Pulmonary artery endothelial cell (primary cell): ENCODE data around the gene ZFPM1. TPM values are rescaled to one million over a fixed set of nuclear protein-coding genes. Genes with fewer than 3 reads are reported as not detected.

Experiments used
- DNase-seq: peaks from one replicate; pipeline ENCODE4 v3.0.0-alpha.2; 2011; ENCODE audit warnings: low read depth, low spot score
- total RNA-seq: library from RNA; depleted of rRNA; stranded (reverse); fragments of >200 nt; gene quantifications from 2 replicates; pipeline ENCODE4 v1.2.3, GENCODE V29; 2014

Gene ZFPM1
- total RNA-seq, 1 donor from 2014 or later, result 2.0 TPM

GRCh38 chr16:88560714-88561484 lies 107.8 kb downstream of the ZFPM1 start:
- no peak for DNase-seq

DNA sequence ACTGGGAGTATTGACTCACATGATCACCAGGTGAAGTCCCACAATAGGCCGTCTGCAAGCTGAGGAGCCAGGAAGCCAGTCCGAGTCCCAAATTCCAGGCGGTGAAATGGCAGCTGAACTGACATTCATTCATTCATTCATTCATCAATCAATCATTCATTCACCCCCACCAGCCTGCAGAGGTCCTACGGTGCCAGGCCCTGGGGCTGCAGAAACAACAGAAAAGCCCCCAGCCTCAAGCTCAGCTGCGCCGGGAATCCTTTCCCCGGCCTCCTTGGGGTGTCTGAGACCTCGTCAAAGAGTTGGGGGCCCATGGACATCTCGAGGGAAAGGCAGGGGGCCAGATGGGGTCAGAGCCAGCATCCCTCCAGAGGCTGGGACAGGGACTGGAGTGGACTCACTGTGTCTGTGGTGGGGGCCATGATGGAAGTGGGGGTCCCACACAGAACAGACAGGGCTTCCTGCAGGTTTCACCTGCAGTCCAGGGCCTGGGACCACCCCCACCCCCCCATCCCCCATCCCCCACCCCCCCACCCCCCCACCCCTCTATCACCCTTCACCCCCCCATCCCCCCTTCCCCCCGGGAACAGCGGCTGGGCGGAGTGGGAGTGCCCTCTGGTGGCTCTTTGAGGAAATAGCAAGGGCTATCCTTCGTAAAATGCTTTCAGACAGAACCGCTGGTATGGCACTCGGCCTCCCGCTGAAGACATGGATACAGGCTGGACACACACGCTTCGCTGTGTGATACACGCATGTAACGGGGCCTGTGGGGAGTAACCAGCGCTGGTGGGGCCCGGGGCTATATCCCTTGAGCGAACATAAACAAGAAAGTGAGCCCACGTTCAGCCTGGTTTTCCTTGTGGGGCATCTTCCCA lies 108.6 kb downstream of the ZFPM1 start:
- DNase-seq, result no peak

GRCh38 chr16:88566158-88566557 lies 113.1 kb downstream of the ZFPM1 start:
- DNase-seq, result no peak

DNA sequence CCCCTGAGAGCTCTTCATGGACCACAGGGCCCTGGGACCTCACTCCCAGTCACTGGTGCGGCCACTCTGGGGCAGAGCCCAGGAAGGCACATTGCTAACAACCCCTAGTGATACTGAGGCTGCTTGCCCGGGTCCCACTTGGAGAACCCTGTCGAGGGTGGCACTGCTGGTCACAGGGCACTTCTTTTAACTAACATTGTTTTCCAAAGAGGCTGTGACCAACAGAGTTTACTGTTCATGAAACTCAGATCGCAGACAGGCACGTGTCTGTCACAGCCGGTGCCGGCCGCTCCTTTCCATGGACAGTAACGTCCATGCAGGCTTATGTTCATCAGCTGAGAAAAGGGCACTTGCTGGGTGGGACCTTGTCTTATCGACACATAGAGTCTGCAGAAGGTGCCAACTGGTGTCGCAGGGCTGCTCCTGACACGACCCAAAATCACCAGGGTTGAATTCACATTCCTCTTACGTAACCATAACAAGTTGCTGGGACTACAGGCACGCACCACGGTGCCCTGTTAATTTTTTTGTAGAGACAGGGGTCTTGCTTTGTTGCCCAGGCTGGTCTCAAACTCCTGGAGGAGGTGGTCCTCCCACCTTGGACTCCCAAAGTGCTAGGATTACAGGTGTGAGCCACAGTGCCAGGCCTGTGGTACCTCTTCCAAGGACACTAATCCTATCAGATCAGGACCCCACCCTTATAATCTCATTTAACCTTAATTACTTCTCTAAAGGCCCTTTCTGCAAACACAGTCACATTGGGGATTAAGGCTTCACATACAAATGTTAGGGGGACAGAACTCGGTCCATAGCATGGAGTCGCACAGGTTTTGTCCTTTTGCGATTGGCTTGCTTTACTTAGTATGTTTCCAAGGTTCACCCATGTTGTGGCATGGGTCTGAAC lies 115.9 kb downstream of the ZFPM1 start:
- no peak for DNase-seq

GRCh38 chr16:88569614-88569984 lies 116.5 kb downstream of the ZFPM1 start:
- no peak for DNase-seq

DNA sequence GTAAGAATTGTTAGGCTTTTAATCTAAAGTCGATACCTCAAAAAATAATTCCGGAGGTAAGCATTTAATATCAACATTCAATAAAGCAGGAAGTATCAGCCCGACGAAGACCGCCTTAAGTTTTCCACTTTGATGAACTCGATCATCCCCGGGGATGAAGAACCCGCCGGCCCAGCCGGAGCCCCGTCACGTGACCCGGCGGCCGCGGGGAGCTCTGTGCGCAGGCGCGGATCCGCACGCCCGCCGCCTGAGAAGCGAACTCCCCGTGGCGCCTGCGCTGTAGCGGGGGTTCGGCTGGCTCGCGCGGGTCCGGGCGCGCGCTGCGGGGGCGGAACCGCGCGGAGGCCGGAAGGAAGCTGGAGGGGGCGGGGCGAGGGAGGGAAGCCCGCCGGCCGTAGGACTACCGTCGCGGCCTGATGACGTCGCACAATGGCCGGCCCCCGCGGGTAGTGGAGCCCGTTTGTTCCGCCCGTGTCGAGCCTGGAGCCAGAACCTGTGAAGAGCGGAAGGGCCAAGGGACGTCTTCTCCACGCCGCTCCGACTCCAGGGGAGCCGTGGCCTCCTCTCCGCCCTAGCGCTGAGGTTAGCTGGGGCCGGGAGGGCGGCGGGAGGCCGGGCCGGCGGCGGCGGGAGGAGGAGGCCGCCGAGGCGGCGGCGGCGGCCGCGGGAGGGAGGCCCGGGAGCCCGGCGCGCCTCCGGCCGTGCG lies 117.1 kb downstream of the ZFPM1 start, which contains the start of gene ZC3H18:
Gene ZC3H18 (plus strand): TSS at position 419 of the 706 bp plus-strand sequence. CDS start 6,721 bp downstream, outside the sequence.
- DNase-seq, result peak; percentile 71

DNA sequence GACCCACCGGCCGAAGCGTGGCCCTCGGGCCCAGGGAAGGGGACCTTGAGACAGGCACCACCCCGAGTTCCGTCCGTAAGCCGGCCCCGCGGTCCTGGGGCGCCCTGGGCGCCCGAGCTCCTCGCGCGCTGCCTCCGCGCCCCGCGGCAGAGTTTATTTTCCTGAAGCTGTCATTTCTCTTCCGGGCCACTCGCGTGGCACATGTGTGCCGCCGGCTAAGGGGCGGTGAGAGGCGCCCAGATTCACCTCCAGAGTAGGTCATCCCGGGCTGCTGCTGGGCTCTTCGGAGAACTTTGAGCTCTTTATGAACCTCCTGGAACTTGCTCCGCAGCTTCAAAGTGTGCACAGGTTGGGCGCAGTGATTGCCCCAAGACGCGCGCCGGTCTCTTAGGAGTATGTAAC lies 117.6 kb downstream of the ZFPM1 start:
- no peak for DNase-seq

GRCh38 chr16:88575251-88575650 lies 122.2 kb downstream of the ZFPM1 start:
- DNase-seq, result no peak

DNA sequence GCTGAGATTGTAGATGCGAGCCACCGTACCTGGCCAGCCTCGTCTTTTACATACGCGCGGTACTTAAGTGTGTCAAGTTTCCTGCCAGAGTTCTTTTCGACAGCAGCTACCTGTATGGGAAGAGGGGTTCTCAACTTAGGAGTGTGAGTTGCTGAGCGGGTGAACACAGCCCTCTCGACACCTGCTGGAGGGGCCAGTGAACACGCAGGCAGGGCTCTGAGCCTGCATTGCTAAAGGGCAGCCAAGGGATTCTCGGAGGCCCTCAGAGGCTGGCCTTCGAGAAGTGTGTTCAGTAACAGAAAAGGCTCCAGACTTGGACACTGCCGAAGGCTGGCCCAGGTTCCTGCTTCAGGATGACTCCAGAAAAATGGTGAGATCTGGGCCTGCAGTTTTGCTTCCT lies 123.2 kb downstream of the ZFPM1 start:
- no peak for DNase-seq

- no peak for DNase-seq
Observed at GRCh38 chr16:88577166-88577565, 124.1 kb downstream of the ZFPM1 start.

DNA sequence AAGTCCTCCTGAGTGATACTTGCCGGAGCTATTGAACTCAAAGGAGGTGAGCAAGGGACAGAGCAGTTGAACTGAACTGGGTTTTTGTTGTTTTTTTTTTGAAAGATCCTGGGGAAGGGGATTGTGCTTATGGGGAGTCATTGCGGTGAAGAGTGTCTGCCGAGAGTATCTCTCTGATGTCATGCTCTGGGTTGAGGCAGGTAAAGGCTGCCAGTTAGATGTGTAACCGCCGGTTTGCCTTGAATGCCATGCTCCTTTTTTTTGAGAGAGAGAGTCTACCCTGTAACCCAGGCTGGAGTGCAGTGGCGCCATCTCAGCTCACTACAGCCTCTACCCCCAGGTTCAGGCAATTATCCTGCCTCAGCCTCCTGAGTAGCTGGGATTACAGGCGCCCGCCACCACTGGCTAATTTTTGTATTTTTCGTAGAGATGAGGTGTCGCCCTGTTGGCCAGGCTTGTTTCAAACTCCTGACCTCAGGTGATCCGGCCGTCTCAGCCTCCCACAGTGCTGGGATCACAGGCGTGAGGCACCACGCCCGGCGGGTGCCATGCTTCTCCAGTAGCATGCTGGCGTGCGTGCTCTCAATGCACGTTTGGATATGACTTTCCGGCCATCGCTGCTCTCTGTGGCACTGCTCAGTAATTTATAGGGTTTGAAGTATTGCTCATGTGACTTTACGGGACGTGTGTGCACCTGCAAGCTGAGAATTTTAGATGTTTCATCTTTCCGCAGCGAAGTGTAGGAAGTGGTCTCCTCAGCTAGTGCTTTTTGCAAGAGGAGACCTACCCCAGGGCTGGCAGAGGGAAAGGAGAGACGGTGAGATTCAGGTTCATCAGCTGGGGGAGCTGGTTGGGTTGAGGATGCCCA lies 125.6 kb downstream of the ZFPM1 start:
- no peak for DNase-seq

GRCh38 chr16:88580371-88580770 lies 127.3 kb downstream of the ZFPM1 start:
- no peak for DNase-seq

DNA sequence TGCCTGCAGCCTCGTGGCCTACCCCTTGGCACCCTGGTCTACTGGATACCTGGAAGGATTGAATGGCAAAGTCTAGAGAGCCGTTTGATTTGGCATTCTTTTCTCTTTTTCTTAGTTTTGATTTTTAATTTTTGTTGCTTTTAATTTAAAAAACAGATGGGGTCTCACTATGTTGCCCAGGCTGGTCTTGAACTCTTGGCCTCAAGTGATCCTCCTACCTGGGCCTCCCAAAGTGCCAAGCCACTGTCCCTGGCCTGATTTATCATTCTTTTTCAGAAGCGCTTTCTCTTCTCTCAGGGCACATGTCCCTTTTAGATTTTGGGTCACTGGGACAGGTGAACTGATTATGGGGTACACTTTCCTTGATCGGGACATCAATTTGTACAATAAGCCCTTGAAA lies 128.0 kb downstream of the ZFPM1 start:
- no peak for DNase-seq

DNA sequence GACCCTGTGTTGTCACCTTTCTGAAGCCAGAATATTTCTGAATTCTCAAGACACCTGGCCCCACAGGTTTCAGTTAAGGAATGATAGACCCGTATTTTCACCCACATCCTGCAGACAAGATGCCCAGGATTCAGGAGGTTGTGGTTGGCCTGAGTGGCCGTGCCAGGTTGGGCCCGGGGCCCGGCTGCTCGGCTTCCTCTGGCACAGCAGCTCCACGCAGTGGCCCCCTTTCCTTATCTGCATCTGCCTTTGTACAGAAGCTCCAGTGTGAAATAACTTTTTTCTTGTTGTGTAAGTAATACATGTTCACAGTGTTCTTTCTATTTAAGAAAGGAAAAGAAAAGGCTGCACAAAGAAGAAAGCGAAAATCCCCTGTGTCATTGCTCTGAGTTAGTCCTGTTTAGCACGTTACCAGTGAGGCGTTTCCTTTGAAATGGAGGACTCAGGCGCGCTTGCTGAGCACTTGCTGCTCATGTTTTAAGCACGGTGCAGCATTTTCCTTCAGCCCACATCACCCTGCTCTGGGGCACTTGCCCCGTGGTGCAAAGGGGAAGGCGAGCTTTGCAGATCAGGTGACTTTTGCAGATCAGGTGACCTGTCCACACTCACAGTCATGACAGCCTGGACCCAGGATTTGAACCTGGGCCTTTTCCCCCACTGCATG lies 130.0 kb downstream of the ZFPM1 start:
- DNase-seq, result no peak

DNA sequence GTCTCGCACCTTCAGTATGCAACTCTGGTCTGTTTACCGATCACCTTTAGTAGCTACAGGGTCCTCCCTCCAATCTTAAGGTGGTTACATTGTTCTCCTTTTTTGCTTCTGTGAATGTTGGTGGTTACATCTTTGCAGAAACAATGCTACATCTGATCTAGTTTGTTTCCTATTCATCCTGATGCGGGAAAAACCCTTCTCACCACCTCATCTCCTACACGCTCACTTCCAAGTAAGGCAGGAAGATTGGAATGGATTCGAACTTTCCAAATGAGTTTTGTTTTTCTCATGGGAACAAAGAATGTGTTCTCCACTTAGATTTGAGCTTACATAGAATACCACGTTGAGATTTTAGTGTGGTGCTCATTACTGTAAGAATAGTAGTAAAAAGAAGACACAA lies 131.6 kb downstream of the ZFPM1 start:
- DNase-seq, result no peak

- DNase-seq, result no peak
Observed at GRCh38 chr16:88585269-88585668, 132.2 kb downstream of the ZFPM1 start.

DNA sequence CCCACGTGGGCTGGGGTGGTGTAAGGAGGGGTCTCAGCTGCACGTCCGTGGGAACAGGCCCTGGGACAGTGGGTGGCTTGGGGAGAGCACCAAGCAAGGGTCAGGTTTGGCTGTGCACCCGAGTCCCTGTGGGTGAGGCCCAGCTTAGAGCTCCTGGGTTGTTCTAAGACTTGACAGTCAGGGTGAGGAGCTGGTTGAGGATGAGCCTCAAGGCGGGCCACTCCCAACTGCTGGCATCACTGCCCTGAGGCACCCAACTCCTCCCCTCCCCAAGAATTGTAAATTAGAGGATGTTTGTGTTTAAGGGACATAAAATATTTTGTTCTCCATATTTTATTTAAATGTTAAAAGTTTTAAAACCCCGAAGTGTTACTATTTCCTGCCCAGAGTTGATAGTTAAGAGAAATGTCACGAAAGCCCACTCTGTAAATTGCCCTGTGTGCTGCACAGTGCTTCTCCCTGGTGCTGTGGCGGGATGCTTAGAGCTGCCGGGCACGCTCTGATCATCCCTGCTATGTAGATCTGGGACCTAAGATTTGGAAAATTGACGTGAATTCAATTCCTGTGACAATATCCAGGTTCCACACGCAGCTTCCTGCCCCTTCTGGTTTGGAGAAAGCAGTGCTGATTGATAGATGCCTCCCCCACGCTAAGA lies 133.0 kb downstream of the ZFPM1 start:
- no peak for DNase-seq
